HG02852 (cell line): Measurements from ENCODE around the gene BCKDK.
"Not testable (repeated sequence)": the region's sequence is repeated elsewhere in the genome, so short reads cannot be mapped to it uniquely, and the experiment has no call there.

Experiments
- ATAC-seq: cut with Tn5 transposase; IDR thresholded peaks from one replicate; pipeline ENCODE4 v1.9.1; 2021; ENCODE audit warnings: mild to moderate bottlenecking, moderate library complexity; ENCODE audit not compliant: unreplicated experiment

Gene BCKDK

GRCh38 chr16:31141071-31141469 lies 32.9 kb downstream of the BCKDK start:
- not testable (repeated sequence) for ATAC-seq

- peak; percentile 10 for ATAC-seq
Observed at GRCh38 chr16:31141489-31142108, 33.4 kb downstream of the BCKDK start.

DNA sequence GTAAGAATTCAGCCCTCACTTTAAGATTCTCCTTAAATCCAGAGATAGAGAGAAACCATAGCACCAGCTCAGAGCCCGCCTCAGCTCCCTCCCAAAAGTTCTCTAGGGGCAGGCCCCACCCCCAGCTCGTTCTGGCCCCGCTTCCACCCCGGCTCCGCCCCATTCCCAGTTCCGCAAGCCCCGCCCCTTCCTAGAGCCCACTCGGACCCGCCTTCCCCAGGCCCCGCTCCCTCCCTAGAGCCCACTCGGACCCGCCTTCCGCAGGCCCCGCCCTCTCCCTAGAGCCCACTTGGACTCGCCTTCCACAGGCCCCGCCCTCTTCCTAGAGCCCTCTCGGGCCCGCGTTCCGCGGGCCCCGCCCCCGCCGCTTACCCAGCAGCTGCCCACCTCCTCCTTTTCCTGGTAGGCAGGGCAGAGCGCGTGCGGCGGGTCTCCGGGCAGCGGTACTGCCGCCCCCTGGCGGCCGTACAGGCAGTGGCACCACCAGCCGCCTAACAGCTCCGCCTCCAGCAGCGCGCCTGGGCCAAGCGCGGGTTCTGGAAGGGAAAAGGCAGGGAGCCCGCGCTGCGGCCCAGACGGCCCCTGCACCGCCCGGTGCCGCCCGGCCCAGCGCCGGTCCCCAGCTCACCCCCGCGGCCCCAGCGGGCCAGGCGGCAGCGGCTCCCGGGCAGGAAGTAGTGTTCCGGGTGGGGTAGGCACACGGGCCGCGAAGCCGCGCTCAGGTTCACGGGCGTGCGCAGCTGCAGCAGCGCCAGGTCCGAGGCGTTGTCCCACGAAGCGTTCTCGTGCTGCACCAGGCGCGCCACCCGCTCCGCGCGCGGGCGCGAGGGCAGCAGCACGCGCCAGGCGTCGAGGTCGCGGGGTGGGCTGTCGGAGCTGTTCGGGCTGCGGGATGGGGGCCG lies 34.2 kb downstream of the BCKDK start:
- peak; percentile 85 for ATAC-seq

DNA sequence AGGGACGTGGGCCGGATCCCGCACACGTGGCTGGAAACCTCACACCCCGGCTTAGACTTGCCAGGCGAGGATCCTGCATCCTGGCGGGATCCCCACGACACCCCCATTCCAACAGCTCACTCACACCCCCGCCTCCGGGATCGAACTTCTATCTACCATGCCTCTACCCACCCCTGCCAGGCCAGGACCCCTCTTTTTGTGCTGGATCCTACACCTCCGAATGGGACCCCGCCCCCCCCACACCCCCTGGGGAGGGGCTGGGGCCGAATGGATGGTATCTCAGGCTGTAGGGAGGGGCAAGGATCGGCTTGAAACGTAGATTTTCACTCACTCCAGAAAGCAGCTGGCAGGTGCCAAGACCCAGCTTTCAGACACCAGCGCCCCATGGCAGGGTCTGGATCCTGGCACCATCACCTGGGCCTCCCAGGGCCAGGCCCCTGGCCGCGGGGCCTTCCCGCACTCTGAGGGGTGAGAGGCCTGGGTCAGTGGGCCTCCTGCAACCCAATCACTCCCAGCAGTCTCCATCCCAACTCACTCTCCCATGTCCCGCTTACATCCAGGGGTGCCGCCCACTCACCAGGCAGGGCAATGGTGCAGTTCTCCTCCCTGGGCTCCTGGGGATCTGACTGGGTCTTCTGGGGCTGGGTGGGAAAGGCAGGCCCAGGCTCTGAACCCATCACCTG lies 35.0 kb downstream of the BCKDK start:
- no peak for ATAC-seq

DNA sequence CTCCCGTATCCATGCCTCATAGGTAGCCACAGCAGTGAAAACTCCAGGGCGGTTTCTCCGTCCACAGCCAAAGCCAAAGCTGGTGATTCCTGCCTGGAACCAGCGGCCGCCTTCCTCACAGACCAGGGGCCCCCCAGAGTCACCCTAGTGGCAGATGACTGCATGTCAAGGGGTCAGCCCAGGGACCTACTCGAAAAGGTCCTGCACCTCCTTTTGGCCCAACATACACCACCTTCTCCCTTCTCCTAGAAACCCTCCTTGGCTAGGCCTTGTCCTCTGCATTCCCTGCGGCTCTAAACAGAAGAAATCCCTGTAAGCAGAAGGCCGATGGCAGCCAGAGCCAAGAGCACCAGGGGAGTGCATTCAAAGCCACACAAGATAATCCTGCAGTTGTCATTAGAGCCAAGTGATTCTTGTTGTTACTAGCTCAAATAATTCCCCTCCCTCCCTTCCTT lies 35.5 kb downstream of the BCKDK start:
- ATAC-seq = no peak

DNA sequence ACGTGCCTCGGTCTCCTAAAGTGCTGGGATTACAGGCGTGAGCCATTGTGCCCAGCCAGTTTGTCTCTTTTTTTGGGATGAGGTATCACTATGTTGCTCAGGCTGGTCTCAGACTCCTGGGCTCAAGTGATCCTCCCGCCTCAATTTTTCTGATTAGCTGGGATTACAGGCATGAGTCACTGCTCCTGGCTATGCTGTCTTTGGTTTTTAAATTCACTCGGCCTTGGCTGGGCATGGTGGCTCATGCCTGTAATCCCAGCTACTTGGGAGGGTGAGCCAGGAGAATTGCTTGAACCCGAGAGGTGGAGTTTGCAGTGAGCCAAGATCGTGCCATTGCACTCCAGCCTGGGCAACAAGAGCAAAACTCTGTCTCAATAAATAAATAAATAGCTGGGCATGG lies 36.2 kb downstream of the BCKDK start:
- not testable (repeated sequence) for ATAC-seq

GRCh38 chr16:31145398-31145990 lies 37.3 kb downstream of the BCKDK start:
- no peak for ATAC-seq

- ATAC-seq = no peak
Observed at GRCh38 chr16:31147574-31147973, 39.4 kb downstream of the BCKDK start.

- ATAC-seq = no peak
Observed at GRCh38 chr16:31148281-31148728, 40.1 kb downstream of the BCKDK start.

GRCh38 chr16:31148896-31149295 lies 40.7 kb downstream of the BCKDK start:
- ATAC-seq = no peak

- ATAC-seq = no peak
Observed at GRCh38 chr16:31149332-31149731, 41.1 kb downstream of the BCKDK start.

DNA sequence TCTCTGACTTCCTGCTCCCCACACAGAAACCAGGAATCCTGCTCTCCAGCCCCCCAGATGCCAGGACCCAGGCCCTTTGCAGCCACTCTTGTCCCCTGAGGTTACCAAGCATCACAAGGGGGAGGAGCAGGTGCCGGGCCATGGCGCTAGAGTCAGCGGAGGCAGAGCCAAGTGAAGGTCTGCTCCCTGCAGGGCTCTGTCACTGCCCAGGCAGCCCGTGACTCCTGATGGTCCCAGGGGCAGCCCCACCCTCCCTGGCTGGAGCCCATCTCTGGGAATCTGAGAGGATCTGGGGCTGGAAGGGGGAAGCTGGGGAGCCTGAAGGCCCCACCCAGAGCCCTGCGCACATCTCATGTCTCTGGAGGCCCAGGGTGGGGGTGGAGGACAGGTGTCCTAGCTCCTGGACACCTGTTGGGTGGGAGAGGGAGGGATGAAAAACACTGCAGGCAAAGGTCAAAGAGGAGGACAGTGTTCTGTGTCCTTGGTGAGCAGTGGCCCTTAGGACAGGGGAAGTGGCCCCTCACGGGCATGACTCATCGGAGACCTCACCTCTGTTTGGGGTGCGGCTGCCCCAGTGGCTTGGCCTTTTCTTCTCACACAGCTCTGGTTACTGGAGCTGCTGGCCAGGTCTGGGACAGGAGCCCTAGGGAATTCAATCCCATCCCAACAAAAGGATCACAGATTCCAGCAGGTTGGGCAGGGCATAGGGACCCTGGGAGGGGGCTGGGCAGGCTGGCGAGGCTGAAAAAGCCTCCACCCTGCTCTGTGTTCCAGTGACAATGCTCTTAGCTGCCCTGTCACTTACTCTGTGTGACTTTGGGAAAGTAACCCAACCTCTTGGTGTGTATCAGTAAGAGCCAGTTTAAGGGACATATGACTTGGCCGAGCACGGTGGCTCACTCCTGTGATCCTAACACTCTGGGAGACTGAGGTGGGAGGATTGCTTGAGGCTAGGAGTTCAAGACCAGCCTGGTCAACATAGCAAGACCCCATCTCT lies 42.0 kb downstream of the BCKDK start, which contains the start of gene PRSS36:
TSS of gene PRSS36 (minus strand) at position 173 of the 997 bp plus-strand sequence. CDS start at position 142, 31 bp downstream.
- no peak for ATAC-seq

DNA sequence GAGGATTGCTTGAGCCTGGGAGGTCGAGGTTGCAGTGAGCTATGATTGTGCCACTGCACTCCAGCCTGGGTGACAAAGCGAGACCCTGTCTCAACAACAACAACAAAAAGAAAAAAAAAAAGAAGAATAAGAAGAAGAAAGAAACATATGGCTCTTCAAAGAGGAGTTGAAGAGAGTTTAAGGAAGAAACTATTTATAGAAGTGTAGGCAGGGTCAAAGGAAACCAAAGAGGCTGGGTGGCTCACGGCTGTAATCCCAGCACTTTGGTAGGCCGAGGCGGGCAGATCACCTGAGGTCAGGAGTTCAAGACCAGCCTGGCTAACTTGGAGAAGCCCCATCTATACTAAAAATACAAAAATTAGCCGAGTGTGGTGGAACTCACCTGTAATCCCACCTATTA lies 42.8 kb downstream of the BCKDK start:
- not testable (repeated sequence) for ATAC-seq

- no peak for ATAC-seq
Observed at GRCh38 chr16:31157136-31157535, 49.0 kb downstream of the BCKDK start.
